Thoracic aorta (tissue), 2 donors: Measurements from ENCODE around the gene MC3R. TPM values are rescaled to one million over a fixed set of nuclear protein-coding genes. Genes with fewer than 3 reads are reported as not detected.

Source experiments
- ATAC-seq: fragments of 150-250 bp; one replicate; pipeline ENCODE4 v1.8.0; 2017; ENCODE audit warnings: low read depth; ENCODE audit not compliant: insufficient number of reproducible peaks, low FRiP score
- DNase-seq: peaks from one replicate; pipeline ENCODE4 v3.0.0-alpha.2; 2020; ENCODE audit warnings: low spot score
- H3K27ac ChIP-seq, 2 donors: fragments of 200-600 bp; sonication (generic); 1 replicate in 1 of 2; 2 replicates in 1 of 2; pipeline ENCODE4 v1.5.1; 2016; ENCODE audit warnings: mild to moderate bottlenecking in 2 of 2, moderate library complexity in 2 of 2
- H3K27me3 ChIP-seq: fragments of 200-600 bp; sonication (generic); replicated peaks from 2 replicates; pipeline ENCODE4 v1.6.0; 2016; ENCODE audit warnings: mild to moderate bottlenecking; ENCODE audit not compliant: insufficient read depth
- H3K36me3 ChIP-seq: fragments of 200-600 bp; sonication (generic); one replicate; pipeline ENCODE4 v1.5.1; 2016
- H3K4me1 ChIP-seq, 2 donors: fragments of 200-600 bp; sonication (generic); 1 replicate in 1 of 2; 2 replicates in 1 of 2; pipeline versions ENCODE4 v1.5.1 to v1.6.0; 2016; ENCODE audit warnings: low read depth in 2 of 2, mild to moderate bottlenecking in 1 of 2; ENCODE audit not compliant: control insufficient read depth in 1 of 2
- H3K4me3 ChIP-seq: fragments of 200-600 bp; sonication (generic); 2 replicates; pipeline ENCODE4 v1.5.1; 2016; ENCODE audit warnings: mild to moderate bottlenecking
- H3K9me3 ChIP-seq: fragments of 200-600 bp; sonication (generic); 2 replicates; pipeline ENCODE4 v1.5.1; 2016
- CTCF ChIP-seq: fragments of 200-600 bp; sonication (generic); IDR thresholded peaks from one replicate; pipeline ENCODE4 v1.5.1; 2019; ENCODE audit warnings: antibody characterized with exemption
- total RNA-seq, 2 donors: library from RNA; depleted of rRNA; stranded (reverse); fragments of >200 nt; gene quantifications; one replicate each; pipeline versions ENCODE4 v1.1.0 to v1.2.3, GENCODE V29; 2016

MC3R gene
- total RNA-seq, 2 donors from 2014 or later: not detected

GRCh38 chr20:56268536-56268935 lies 20.0 kb downstream of the MC3R start:
- no peaks in the 10 kb centered on the region for H3K4me1 ChIP-seq
- H3K4me3 ChIP-seq: no peak overlapping the region
- no peak overlapping the region for H3K27ac ChIP-seq
- no peak for TF ChIP-seq CTCF
- ATAC-seq (no peak), DNase-seq (no peak)
- H3K9me3 ChIP-seq: no peaks in the 10 kb centered on the region
- no peaks in the 10 kb centered on the region for H3K36me3 ChIP-seq
- H3K27me3 ChIP-seq: no peaks in the 10 kb centered on the region

GRCh38 chr20:56271974-56272373 lies 23.4 kb downstream of the MC3R start:
- no peaks in the 10 kb centered on the region for H3K27me3 ChIP-seq
- no peaks in the 10 kb centered on the region for H3K36me3 ChIP-seq
- no peaks in the 10 kb centered on the region for H3K9me3 ChIP-seq
- DNase-seq (no peak), ATAC-seq (no peak)
- H3K4me3 ChIP-seq: no peak overlapping the region
- no peak for TF ChIP-seq CTCF
- no peak overlapping the region for H3K27ac ChIP-seq
- no peaks in the 10 kb centered on the region for H3K4me1 ChIP-seq

- TF ChIP-seq CTCF: no peak
- Histone ChIP-seq H3K4me3 (no peak overlapping the region), H3K4me1 (no peaks in the 10 kb centered on the region), H3K27ac (no peak overlapping the region), H3K36me3 (no peaks in the 10 kb centered on the region), H3K9me3 (no peaks in the 10 kb centered on the region), H3K27me3 (no peaks in the 10 kb centered on the region)
- DNase-seq (no peak), ATAC-seq (no peak)
Observed at GRCh38 chr20:56273491-56273890, 25.0 kb downstream of the MC3R start.

GRCh38 chr20:56274156-56274555 lies 25.6 kb downstream of the MC3R start:
- no peak for ATAC-seq
- Histone ChIP-seq H3K27me3 (no peaks in the 10 kb centered on the region), H3K9me3 (no peaks in the 10 kb centered on the region), H3K27ac (no peak overlapping the region), H3K36me3 (no peaks in the 10 kb centered on the region), H3K4me1 (no peaks in the 10 kb centered on the region), H3K4me3 (no peak overlapping the region)
- no peak for TF ChIP-seq CTCF
- no peak for DNase-seq

- Histone ChIP-seq H3K36me3 (no peaks in the 10 kb centered on the region), H3K4me3 (no peak overlapping the region), H3K9me3 (no peaks in the 10 kb centered on the region), H3K27ac (no peak overlapping the region), H3K4me1 (no peaks in the 10 kb centered on the region), H3K27me3 (no peaks in the 10 kb centered on the region)
- no peak for TF ChIP-seq CTCF
- no peak for ATAC-seq
- no peak for DNase-seq
Observed at GRCh38 chr20:56278196-56278595, 29.7 kb downstream of the MC3R start.
